Endothelial cell of umbilical vein (primary cell): ENCODE measurements around the gene DCUN1D2. TPM values are rescaled to one million over a fixed set of nuclear protein-coding genes. Genes with fewer than 3 reads are reported as not detected.

ENCODE experiments used
- BruUV-seq: library from RNA; stranded (reverse); fragments of 400-500 nt; replicated peaks from 2 replicates; lab custom pipeline; 2021; lab: Mats Ljungman, UMichigan
- CTCF ChIA-PET: fragments of 300-600, 350-600 bp; sonication (Branson Sonifier 250); formaldehyde crosslinking; loops from one replicate; lab custom pipeline; 2021; ENCODE audit warnings: antibody characterized with exemption, inconsistent platforms; lab: Charles Lee
- POLR2A ChIA-PET: fragments of 300-600, 350-600 bp; sonication (Branson Sonifier 250); formaldehyde crosslinking; loops from one replicate; lab custom pipeline; 2021; ENCODE audit warnings: antibody characterized with exemption, inconsistent platforms; lab: Charles Lee
- DNase-seq: peaks from one replicate; pipeline ENCODE4 v3.0.0-alpha.2; 2011; ENCODE audit warnings: low read depth, low spot score
- FAIRE-seq: peaks from 2 replicates; lab custom pipeline; 2011; peaks lifted over from hg19 to GRCh38; lab: Jason Lieb, UNC
- H2AFZ ChIP-seq: 2 replicates; pipeline ENCODE4 v1.6.0; 2012; ENCODE audit warnings: low read depth, low read length, control low read depth, inconsistent platforms
- H3K27ac ChIP-seq: 2 replicates; pipeline ENCODE4 v1.5.1; 2011; ENCODE audit warnings: low read depth, mild to moderate bottlenecking, control low read depth, low read length, moderate library complexity; ENCODE audit not compliant: insufficient read depth
- H3K27me3 ChIP-seq, 2 experiments: 2 replicates each; pipeline versions ENCODE4 v1.6.0 to v1.6.1; 2011; ENCODE audit warnings: low read length in 2 of 2, mixed read lengths in 1 of 2; ENCODE audit not compliant: control insufficient read depth in 2 of 2, insufficient read depth in 2 of 2
- H3K36me3 ChIP-seq, 2 experiments: 2 replicates in 1 of 2; 3 replicates in 1 of 2; pipeline ENCODE4 v1.5.1; 2011; ENCODE audit warnings: low read length in 2 of 2, mild to moderate bottlenecking in 1 of 2, moderate library complexity in 1 of 2; ENCODE audit not compliant: control insufficient read depth in 2 of 2, insufficient read depth in 2 of 2; ENCODE audit errors: extremely low read depth in 1 of 2
- H3K4me1 ChIP-seq: 3 replicates; pipeline ENCODE4 v1.5.1; 2011; ENCODE audit warnings: mild to moderate bottlenecking, low read length; ENCODE audit not compliant: control insufficient read depth, insufficient read depth; ENCODE audit errors: extremely low read depth
- H3K4me2 ChIP-seq: 2 replicates; pipeline ENCODE4 v1.6.1; 2011; ENCODE audit warnings: low read length, control low read depth, mixed read lengths; ENCODE audit not compliant: insufficient read depth
- H3K4me3 ChIP-seq, 3 experiments: fragments of 200-600 bp in 1 of 3; sonication (generic), shearing (Covaris generic) in 1 of 3; replicated peaks in 1 of 3; 2 replicates each; pipeline ENCODE4 v1.5.1; 2011 to 2016; ENCODE audit warnings: control low read depth in 3 of 3, low read length in 3 of 3, mild to moderate bottlenecking in 2 of 3, inconsistent platforms in 1 of 3, low read depth in 1 of 3, moderate library complexity in 1 of 3; ENCODE audit not compliant: insufficient read depth in 1 of 3
- H3K79me2 ChIP-seq: 2 replicates; pipeline ENCODE4 v1.6.0; 2012; ENCODE audit warnings: low read length, inconsistent platforms; ENCODE audit not compliant: control insufficient read depth, insufficient read depth
- H3K9ac ChIP-seq: replicated peaks from 2 replicates; pipeline ENCODE3; 2011; ENCODE audit warnings: low read length, control low read depth; ENCODE audit not compliant: insufficient read depth; ENCODE audit errors: extremely low read depth
- H3K9me1 ChIP-seq: replicated peaks from 3 replicates; pipeline ENCODE4 v1.6.0; 2011; ENCODE audit warnings: mild to moderate bottlenecking, low read length; ENCODE audit not compliant: control insufficient read depth, insufficient read depth; ENCODE audit errors: extremely low read depth
- H3K9me3 ChIP-seq: replicated peaks from 2 replicates; pipeline ENCODE4 v1.5.1; 2012; ENCODE audit warnings: low read length, inconsistent platforms; ENCODE audit not compliant: control insufficient read depth, insufficient read depth
- H4K20me1 ChIP-seq: replicated peaks from 2 replicates; pipeline ENCODE3; 2011; ENCODE audit warnings: mild to moderate bottlenecking, low read length; ENCODE audit not compliant: control insufficient read depth, insufficient read depth; ENCODE audit errors: extremely low read depth
- EZH2 ChIP-seq: IDR thresholded peaks from 2 replicates; pipeline ENCODE4 v1.6.1; 2012; ENCODE audit warnings: borderline replicate concordance, low read depth, mild to moderate bottlenecking, moderate library complexity, low read length, inconsistent platforms; ENCODE audit not compliant: severe bottlenecking
- FOS ChIP-seq: IDR thresholded peaks from 2 replicates; pipeline ENCODE4 v1.6.1; 2011; ENCODE audit warnings: mild to moderate bottlenecking, low read length, moderate library complexity, borderline replicate concordance; ENCODE audit not compliant: insufficient read depth
- GATA2 ChIP-seq: IDR thresholded peaks from 2 replicates; pipeline ENCODE4 v1.7.0; 2011; ENCODE audit warnings: low read depth, mild to moderate bottlenecking, moderate library complexity, mixed read lengths, low read length; ENCODE audit not compliant: insufficient read length, insufficient read depth
- JUN ChIP-seq: IDR thresholded peaks from 2 replicates; pipeline ENCODE4 v1.6.1; 2011; ENCODE audit warnings: borderline replicate concordance, low read depth; ENCODE audit not compliant: insufficient read length, insufficient read depth
- MYC ChIP-seq: IDR thresholded peaks from one replicate; pipeline ENCODE4 v1.6.1; 2011; ENCODE audit warnings: mild to moderate bottlenecking, low read depth, low read length
- POLR2A ChIP-seq: IDR thresholded peaks from 2 replicates; pipeline ENCODE4 v1.6.1; 2012; ENCODE audit warnings: low read depth, mild to moderate bottlenecking, control low read depth, low read length
- POLR2AphosphoS5 ChIP-seq: IDR thresholded peaks from 2 replicates; pipeline ENCODE4 v1.6.1; 2012; ENCODE audit warnings: low read depth, mild to moderate bottlenecking, control low read depth, low read length, moderate library complexity; ENCODE audit not compliant: insufficient read depth
- dilution Hi-C: fragments of 300-500 bp; cut with MboI; formaldehyde crosslinking; loops from one replicate; pipeline ENCODE4 v1.15.0; 2019; ENCODE audit warnings: low sequenced_read_pairs; ENCODE audit not compliant: extremely low pct_ligation_motif_present
- intact Hi-C: fragments of 100-400 bp; cut with micrococcal nuclease; formaldehyde crosslinking; loops from one replicate; pipeline ENCODE4 v1.10.0; 2022
- polyA plus RNA-seq, 4 experiments: library from polyadenylated mRNA; depleted of rRNA in 3 of 4; stranded (reverse) in 3 of 4; unstranded in 1 of 4; fragments of >200 nt; gene quantifications; 2 replicates each; pipeline versions ENCODE4 v1.2.1 to v1.2.3, GENCODE V29; 2011 to 2012; ENCODE audit warnings: missing spikeins in 1 of 4
- total RNA-seq: library from RNA; stranded (reverse); gene quantifications from 2 replicates; pipeline ENCODE4 v1.2.3, GENCODE V29; 2021
- TF ChIP-seq, protein P1 (sequence below), 2 donors: IDR thresholded peaks; 1 replicate in 1 of 2; 2 replicates in 1 of 2; pipeline ENCODE4 v1.5.1; 2011; ENCODE audit warnings: low read length in 2 of 2, mild to moderate bottlenecking in 2 of 2, moderate library complexity in 2 of 2, control low read depth in 1 of 2, inconsistent platforms in 1 of 2, low read depth in 1 of 2; ENCODE audit not compliant: insufficient read depth in 1 of 2; ENCODE audit errors: extremely low read depth in 1 of 2
- TF ChIP-seq, protein P2 (sequence below): IDR thresholded peaks from 2 replicates; pipeline ENCODE4 v1.6.1; 2011; ENCODE audit not compliant: insufficient read depth, insufficient read length

DCUN1D2 gene
- total and polyA plus RNA-seq, 2 donors (not counting 3 experiments of a cell fraction or from before 2014, with no cell fraction given) = 10.5 to 24.9 TPM

- H3K36me3 ChIP-seq = peaks cover 4 to 30% of the 10 kb centered on the region in 2 experiments
- H3K4me2 ChIP-seq = no peak overlapping the region
- H3K9me1 ChIP-seq = no peaks in the 10 kb centered on the region
- TF ChIP-seq JUN = no peak
- TF ChIP-seq GATA2 = no peak
- TF ChIP-seq MYC = no peak
- no peak for TF ChIP-seq POLR2A
- TF ChIP-seq, protein P1, sequence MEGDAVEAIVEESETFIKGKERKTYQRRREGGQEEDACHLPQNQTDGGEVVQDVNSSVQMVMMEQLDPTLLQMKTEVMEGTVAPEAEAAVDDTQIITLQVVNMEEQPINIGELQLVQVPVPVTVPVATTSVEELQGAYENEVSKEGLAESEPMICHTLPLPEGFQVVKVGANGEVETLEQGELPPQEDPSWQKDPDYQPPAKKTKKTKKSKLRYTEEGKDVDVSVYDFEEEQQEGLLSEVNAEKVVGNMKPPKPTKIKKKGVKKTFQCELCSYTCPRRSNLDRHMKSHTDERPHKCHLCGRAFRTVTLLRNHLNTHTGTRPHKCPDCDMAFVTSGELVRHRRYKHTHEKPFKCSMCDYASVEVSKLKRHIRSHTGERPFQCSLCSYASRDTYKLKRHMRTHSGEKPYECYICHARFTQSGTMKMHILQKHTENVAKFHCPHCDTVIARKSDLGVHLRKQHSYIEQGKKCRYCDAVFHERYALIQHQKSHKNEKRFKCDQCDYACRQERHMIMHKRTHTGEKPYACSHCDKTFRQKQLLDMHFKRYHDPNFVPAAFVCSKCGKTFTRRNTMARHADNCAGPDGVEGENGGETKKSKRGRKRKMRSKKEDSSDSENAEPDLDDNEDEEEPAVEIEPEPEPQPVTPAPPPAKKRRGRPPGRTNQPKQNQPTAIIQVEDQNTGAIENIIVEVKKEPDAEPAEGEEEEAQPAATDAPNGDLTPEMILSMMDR (IDR thresholded peaks at IDR 0.05; ENCODE audit: extremely low read depth in 1 of 2, insufficient read depth in 1 of 2, low read depth in 1 of 2, low read length in 2 of 2) = no peak
- no peak for TF ChIP-seq POLR2AphosphoS5
- TF ChIP-seq EZH2 = no peak
- TF ChIP-seq, protein P2, sequence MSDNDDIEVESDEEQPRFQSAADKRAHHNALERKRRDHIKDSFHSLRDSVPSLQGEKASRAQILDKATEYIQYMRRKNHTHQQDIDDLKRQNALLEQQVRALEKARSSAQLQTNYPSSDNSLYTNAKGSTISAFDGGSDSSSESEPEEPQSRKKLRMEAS = no peak
- no peak for TF ChIP-seq FOS
- no peaks in the 10 kb centered on the region for H3K4me1 ChIP-seq
- H3K79me2 ChIP-seq = no peaks in the 10 kb centered on the region
- H3K9ac ChIP-seq = no peak overlapping the region
- BruUV-seq = no TSS peak
- H3K27ac ChIP-seq = no peak overlapping the region
- H3K27me3 ChIP-seq = no peaks in the 10 kb centered on the region
- H3K9me3 ChIP-seq = no peaks in the 10 kb centered on the region
- FAIRE-seq = peak; percentile 31
- H3K4me3 ChIP-seq = no peak overlapping the region
- intact Hi-C loops (no loop called here), dilution Hi-C loops (no loop called here)
- H2AFZ ChIP-seq = no peak overlapping the region
- DNase-seq = no peak
- ChIA-PET POLR2A (no interaction called here), CTCF (interaction anchor here (0.9 to 1.9 kb wide), 2 partner anchors 30 to 49 kb away, joined by 3 to 11 read pairs; no protein-coding TSS in a partner anchor)
- no peaks in the 10 kb centered on the region for H4K20me1 ChIP-seq
Observed at GRCh38 chr13:113532156-113532806, 41.8 kb upstream of the DCUN1D2 start.
